IPS DF 6.9 (cell line): Measurements from ENCODE around the gene OR11H6.
"Not testable (repeated sequence)": the region's sequence is repeated elsewhere in the genome, so short reads cannot be mapped to it uniquely, and the experiment has no call there.

Source experiments
- DNase-seq: peaks from one replicate; pipeline ENCODE4 v3.0.0-alpha.2; 2013; ENCODE audit warnings: low read depth, low spot score
- H3K27ac ChIP-seq: one replicate; pipeline ENCODE4 v1.5.1; 2013; ENCODE audit warnings: low read length, control low read depth
- H3K27me3 ChIP-seq: 2 replicates; pipeline ENCODE4 v1.6.1; 2013; ENCODE audit warnings: mild to moderate bottlenecking, low read length; ENCODE audit not compliant: control insufficient read depth, insufficient read depth
- H3K36me3 ChIP-seq: 2 replicates; pipeline ENCODE4 v1.6.1; 2013; ENCODE audit warnings: low read length; ENCODE audit not compliant: control insufficient read depth, insufficient read depth
- H3K4me1 ChIP-seq: 2 replicates; pipeline ENCODE4 v1.6.1; 2013; ENCODE audit warnings: low read length; ENCODE audit not compliant: control insufficient read depth, insufficient read depth
- H3K4me3 ChIP-seq: 2 replicates; pipeline ENCODE4 v1.5.1; 2013; ENCODE audit warnings: mild to moderate bottlenecking, low read length
- H3K9me3 ChIP-seq: 2 replicates; pipeline ENCODE4 v1.6.1; 2013; ENCODE audit warnings: low read length, inconsistent platforms; ENCODE audit not compliant: control insufficient read depth, insufficient read depth
- WGBS: extraction: QIAGEN DNeasy Blood & Tissue Kit; methylation state at CpG from one replicate; pipeline ENCODE4 v1.1.7; 2013; ENCODE audit warnings: mixed read lengths, missing lambda C conversion rate; ENCODE audit not compliant: insufficient read length, insufficient coverage; 5-methylcytosine and 5-hydroxymethylcytosine counted together

OR11H6 gene

GRCh38 chr14:20223410-20223809 is at the start of gene OR11H6:
Gene OR11H6 (plus strand): TSS chr14:20223710. CDS start chr14:20223710, 0 bp downstream.
- Histone ChIP-seq H3K36me3 (no peaks in the 10 kb centered on the region), H3K4me3 (no peak within 1 kb of the TSS), H3K4me1 (no peaks in the 10 kb centered on the region), H3K27me3 (no peaks in the 10 kb centered on the region), H3K9me3 (peaks cover 3% of the 10 kb centered on the region), H3K27ac (no peak within 1 kb of the TSS)
- DNase-seq, result no peak
- WGBS, result no CpG with 5 or more reads among the region's 2 CpGs

- H3K27ac ChIP-seq, H3K9me3 ChIP-seq, DNase-seq, H3K36me3 ChIP-seq, H3K4me3 ChIP-seq, H3K27me3 ChIP-seq, H3K4me1 ChIP-seq: not testable (repeated sequence)
Observed at GRCh38 chr14:20174205-20174604, 49.3 kb upstream of the OR11H6 start.

- no peak for DNase-seq
- Histone ChIP-seq H3K27ac (no peak overlapping the region), H3K27me3 (no peaks in the 10 kb centered on the region), H3K36me3 (no peaks in the 10 kb centered on the region), H3K9me3 (0 out of 2 replicates have a peak, but pooled peaks cover 1% of the 10 kb centered on the region), H3K4me1 (no peaks in the 10 kb centered on the region), H3K4me3 (no peak overlapping the region)
- WGBS, result no CpG with 5 or more reads among the region's 6 CpGs
Observed at GRCh38 chr14:20176330-20176729, 47.2 kb upstream of the OR11H6 start.

GRCh38 chr14:20177433-20177974 is 46.0 kb upstream of the OR11H6 start:
- H3K27ac ChIP-seq, result no peak overlapping the region
- no CpG with 5 or more reads among the region's 7 CpGs for WGBS
- no peak overlapping the region for H3K4me3 ChIP-seq
- no peaks in the 10 kb centered on the region for H3K4me1 ChIP-seq
- peaks cover 1% of the 10 kb centered on the region; the same call in 1 of the 2 replicates for H3K9me3 ChIP-seq
- no peaks in the 10 kb centered on the region for H3K36me3 ChIP-seq
- H3K27me3 ChIP-seq, result no peaks in the 10 kb centered on the region
- DNase-seq, result no peak

- WGBS, result no CpG with 5 or more reads among the region's 5 CpGs
- no peaks in the 10 kb centered on the region for H3K36me3 ChIP-seq
- no peaks in the 10 kb centered on the region for H3K4me1 ChIP-seq
- peaks cover 1% of the 10 kb centered on the region; the same call in 1 of the 2 replicates for H3K9me3 ChIP-seq
- no peak for DNase-seq
- H3K27me3 ChIP-seq, result no peaks in the 10 kb centered on the region
- H3K27ac ChIP-seq, result no peak overlapping the region
- H3K4me3 ChIP-seq, result no peak overlapping the region
Observed at GRCh38 chr14:20179218-20179617, 44.3 kb upstream of the OR11H6 start.

- no peaks in the 10 kb centered on the region for H3K27me3 ChIP-seq
- H3K27ac ChIP-seq, result no peak overlapping the region
- no CpG with 5 or more reads among the region's 2 CpGs for WGBS
- H3K9me3 ChIP-seq, result peaks cover 1% of the 10 kb centered on the region; the same call in 1 of the 2 replicates
- no peaks in the 10 kb centered on the region for H3K36me3 ChIP-seq
- no peak overlapping the region for H3K4me3 ChIP-seq
- H3K4me1 ChIP-seq, result no peaks in the 10 kb centered on the region
- DNase-seq, result no peak
Observed at GRCh38 chr14:20179880-20180279, 43.6 kb upstream of the OR11H6 start.

GRCh38 chr14:20180486-20180885 is 43.0 kb upstream of the OR11H6 start:
- no peak overlapping the region for H3K27ac ChIP-seq
- no peaks in the 10 kb centered on the region for H3K4me1 ChIP-seq
- DNase-seq, result no peak
- H3K36me3 ChIP-seq, result no peaks in the 10 kb centered on the region
- H3K27me3 ChIP-seq, result no peaks in the 10 kb centered on the region
- H3K4me3 ChIP-seq, result no peak overlapping the region
- no CpG with 5 or more reads among the region's 2 CpGs for WGBS
- H3K9me3 ChIP-seq, result peaks cover 1% of the 10 kb centered on the region; the same call in 1 of the 2 replicates

GRCh38 chr14:20184181-20184580 is 39.3 kb upstream of the OR11H6 start:
- DNase-seq, result no peak
- H3K27ac ChIP-seq, result no peak overlapping the region
- H3K27me3 ChIP-seq, result no peaks in the 10 kb centered on the region
- no peak overlapping the region for H3K4me3 ChIP-seq
- no peaks in the 10 kb centered on the region for H3K36me3 ChIP-seq
- peaks cover 3% of the 10 kb centered on the region for H3K9me3 ChIP-seq
- WGBS, result no CpG with 5 or more reads among the region's 5 CpGs
- no peaks in the 10 kb centered on the region for H3K4me1 ChIP-seq

GRCh38 chr14:20190596-20190995 is 32.9 kb upstream of the OR11H6 start, which contains the start of gene OR11G2:
Gene OR11G2 (plus strand): TSS chr14:20190896. CDS start chr14:20197438, 6,542 bp downstream.
- H3K9me3 ChIP-seq, result peaks cover 7% of the 10 kb centered on the region
- no peak within 1 kb of the TSS for H3K4me3 ChIP-seq
- no peak within 1 kb of the TSS for H3K27ac ChIP-seq
- H3K36me3 ChIP-seq, result no peaks in the 10 kb centered on the region
- no peaks in the 10 kb centered on the region for H3K27me3 ChIP-seq
- H3K4me1 ChIP-seq, result no peaks in the 10 kb centered on the region
- DNase-seq, result no peak
- WGBS, result no CpG with 5 or more reads among the region's 1 CpG

- H3K4me3 ChIP-seq, result no peak overlapping the region
- no peaks in the 10 kb centered on the region for H3K36me3 ChIP-seq
- peaks cover 7% of the 10 kb centered on the region for H3K9me3 ChIP-seq
- H3K4me1 ChIP-seq, result no peaks in the 10 kb centered on the region
- H3K27me3 ChIP-seq, result no peaks in the 10 kb centered on the region
- no peak overlapping the region for H3K27ac ChIP-seq
- WGBS, result no CpG with 5 or more reads among the region's 3 CpGs
- no peak for DNase-seq
Observed at GRCh38 chr14:20191396-20191795, 32.1 kb upstream of the OR11H6 start.

- H3K4me3 ChIP-seq, result no peak overlapping the region
- no peak overlapping the region for H3K27ac ChIP-seq
- H3K4me1 ChIP-seq, result no peaks in the 10 kb centered on the region
- H3K27me3 ChIP-seq, result no peaks in the 10 kb centered on the region
- H3K36me3 ChIP-seq, result no peaks in the 10 kb centered on the region
- DNase-seq, result no peak
- peaks cover 7% of the 10 kb centered on the region for H3K9me3 ChIP-seq
Observed at GRCh38 chr14:20194101-20194500, 29.4 kb upstream of the OR11H6 start.
